Mesenchymal stem cell (in vitro differentiated cells and primary cell): ENCODE data around the gene FLT3.
"Not testable (repeated sequence)": the region's sequence is repeated elsewhere in the genome, so short reads cannot be mapped to it uniquely, and the experiment has no call there.

Experiments used
- DNase-seq: peaks from one replicate; pipeline ENCODE4 v3.0.0-alpha.2; 2013
- H2AFZ ChIP-seq: one replicate; pipeline ENCODE4 v1.6.1; 2013; ENCODE audit warnings: low read depth, mild to moderate bottlenecking, control low read depth, inconsistent platforms, low read length, moderate library complexity
- H2AK5ac ChIP-seq: 2 replicates; pipeline ENCODE4 v1.6.1; 2013; ENCODE audit warnings: low read length, moderate library complexity, mild to moderate bottlenecking, inconsistent platforms; ENCODE audit not compliant: severe bottlenecking
- H2BK120ac ChIP-seq: one replicate; pipeline ENCODE4 v1.6.1; 2013; ENCODE audit warnings: low read depth, mild to moderate bottlenecking, inconsistent platforms, low read length, moderate library complexity
- H2BK12ac ChIP-seq, 2 experiments: one replicate each; pipeline ENCODE4 v1.6.1; 2013; ENCODE audit warnings: inconsistent platforms in 2 of 2, low read length in 2 of 2, mild to moderate bottlenecking in 2 of 2, moderate library complexity in 2 of 2, control low read depth in 1 of 2
- H2BK15ac ChIP-seq: one replicate; pipeline ENCODE4 v1.6.1; 2013; ENCODE audit warnings: mild to moderate bottlenecking, low read depth, inconsistent platforms; ENCODE audit not compliant: poor library complexity, severe bottlenecking
- H2BK5ac ChIP-seq: 2 replicates; pipeline ENCODE4 v1.6.1; 2013; ENCODE audit warnings: low read depth, mild to moderate bottlenecking, low read length, control low read depth, inconsistent platforms; ENCODE audit not compliant: poor library complexity, severe bottlenecking
- H3K14ac ChIP-seq, 2 experiments: one replicate each; pipeline ENCODE4 v1.6.1; 2013; ENCODE audit warnings: inconsistent platforms in 2 of 2, low read length in 2 of 2, control low read depth in 1 of 2, mild to moderate bottlenecking in 1 of 2, moderate library complexity in 1 of 2
- H3K18ac ChIP-seq, 2 experiments: one replicate each; pipeline ENCODE4 v1.6.1; 2013; ENCODE audit warnings: inconsistent platforms in 2 of 2, low read length in 2 of 2, control low read depth in 1 of 2, low read depth in 1 of 2, mild to moderate bottlenecking in 1 of 2
- H3K23ac ChIP-seq, 2 experiments: one replicate each; pipeline ENCODE4 v1.6.1; 2013; ENCODE audit warnings: inconsistent platforms in 2 of 2, low read length in 2 of 2, mild to moderate bottlenecking in 2 of 2, moderate library complexity in 2 of 2, control low read depth in 1 of 2
- H3K27ac ChIP-seq: 2 replicates; pipeline ENCODE4 v1.5.1; 2013; ENCODE audit warnings: mild to moderate bottlenecking, moderate library complexity, low read length, control low read depth, inconsistent platforms; ENCODE audit not compliant: poor library complexity, severe bottlenecking
- H3K27me3 ChIP-seq, 2 experiments: 2 replicates each; pipeline versions ENCODE4 v1.6.1 to v1.7.0; 2013; ENCODE audit warnings: low read length in 2 of 2, mild to moderate bottlenecking in 2 of 2, moderate library complexity in 2 of 2, control low read depth in 1 of 2, inconsistent platforms in 1 of 2; ENCODE audit not compliant: control insufficient read depth in 1 of 2, insufficient read depth in 1 of 2
- H3K36me3 ChIP-seq, 2 experiments: 2 replicates each; pipeline versions ENCODE4 v1.6.1 to v1.7.0; 2013; ENCODE audit warnings: low read length in 2 of 2, control low read depth in 1 of 2, inconsistent platforms in 1 of 2, low read depth in 1 of 2, mild to moderate bottlenecking in 1 of 2; ENCODE audit not compliant: insufficient read depth in 2 of 2, control insufficient read depth in 1 of 2
- H3K4ac ChIP-seq, 2 experiments: one replicate each; pipeline ENCODE4 v1.6.1; 2013; ENCODE audit warnings: inconsistent platforms in 2 of 2, low read length in 2 of 2, mild to moderate bottlenecking in 2 of 2, moderate library complexity in 2 of 2, control low read depth in 1 of 2, low read depth in 1 of 2
- H3K4me1 ChIP-seq: 2 replicates; pipeline ENCODE4 v1.6.1; 2013; ENCODE audit warnings: low read depth, low read length, control low read depth; ENCODE audit not compliant: control insufficient read depth, insufficient read depth
- H3K4me2 ChIP-seq: 2 replicates; pipeline ENCODE4 v1.6.1; 2013; ENCODE audit warnings: low read length, mild to moderate bottlenecking, inconsistent platforms; ENCODE audit not compliant: poor library complexity, severe bottlenecking
- H3K4me3 ChIP-seq, 2 experiments: 2 replicates each; pipeline versions ENCODE4 v1.5.1 to v1.7.0; 2013; ENCODE audit warnings: low read length in 2 of 2, mild to moderate bottlenecking in 2 of 2, control low read depth in 1 of 2, low read depth in 1 of 2; ENCODE audit not compliant: insufficient read depth in 1 of 2
- H3K79me1 ChIP-seq: replicated peaks from 2 replicates; pipeline ENCODE4 v1.6.1; 2013; ENCODE audit warnings: mild to moderate bottlenecking, control low read depth, low read length, inconsistent platforms; ENCODE audit not compliant: poor library complexity, severe bottlenecking
- H3K9ac ChIP-seq: 2 replicates; pipeline ENCODE4 v1.7.0; 2013; ENCODE audit warnings: mild to moderate bottlenecking, low read length, moderate library complexity
- H3K9me3 ChIP-seq: 2 replicates; pipeline ENCODE4 v1.7.0; 2013; ENCODE audit warnings: mild to moderate bottlenecking, low read length; ENCODE audit not compliant: control insufficient read depth
- H4K8ac ChIP-seq: one replicate; pipeline ENCODE4 v1.6.1; 2013; ENCODE audit warnings: inconsistent platforms, mild to moderate bottlenecking, low read length, moderate library complexity
- H4K91ac ChIP-seq: one replicate; pipeline ENCODE4 v1.6.1; 2013; ENCODE audit warnings: mild to moderate bottlenecking, low read length, inconsistent platforms
- WGBS: methylation state at CpG from one replicate; pipeline ENCODE4 v1.1.7; 2013; ENCODE audit warnings: mixed read lengths; 5-methylcytosine and 5-hydroxymethylcytosine counted together

FLT3 gene

DNA sequence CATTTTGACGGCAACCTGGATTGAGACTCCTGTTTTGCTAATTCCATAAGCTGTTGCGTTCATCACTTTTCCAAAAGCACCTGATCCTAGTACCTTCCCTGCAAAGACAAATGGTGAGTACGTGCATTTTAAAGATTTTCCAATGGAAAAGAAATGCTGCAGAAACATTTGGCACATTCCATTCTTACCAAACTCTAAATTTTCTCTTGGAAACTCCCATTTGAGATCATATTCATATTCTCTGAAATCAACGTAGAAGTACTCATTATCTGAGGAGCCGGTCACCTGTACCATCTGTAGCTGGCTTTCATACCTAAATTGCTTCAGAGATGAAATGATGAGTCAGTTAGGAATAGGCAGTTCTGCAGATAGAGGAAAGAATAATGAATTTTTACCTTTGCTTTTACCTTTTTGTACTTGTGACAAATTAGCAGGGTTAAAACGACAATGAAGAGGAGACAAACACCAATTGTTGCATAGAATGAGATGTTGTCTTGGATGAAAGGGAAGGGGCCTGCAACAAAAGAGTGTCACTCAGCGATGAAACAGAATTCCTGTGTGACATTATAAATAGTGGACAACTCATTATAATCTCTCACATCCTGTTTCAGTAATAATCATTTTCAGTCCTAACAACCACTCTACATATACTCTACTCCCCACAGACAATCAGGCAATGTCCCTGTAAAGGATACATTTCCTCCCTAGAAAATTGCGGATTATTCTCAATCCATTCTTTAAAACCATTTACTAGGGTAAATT lies 66.3 kb downstream of the FLT3 start:
- Histone ChIP-seq H3K23ac (no peak overlapping the region), H2BK5ac (no peak overlapping the region), H2AK5ac (no peak overlapping the region), H2BK15ac (no peak overlapping the region), H3K79me1 (no peaks in the 10 kb centered on the region), H4K91ac (no peak overlapping the region), H3K36me3 (no peaks in the 10 kb centered on the region), H3K14ac (no peak overlapping the region), H3K27ac (no peak overlapping the region), H2BK120ac (no peak overlapping the region), H2AFZ (no peak overlapping the region), H3K27me3 (peaks cover 0 to 25% of the 10 kb centered on the region in 2 experiments), H3K9ac (no peak overlapping the region), H3K18ac (no peak overlapping the region), H3K4me1 (no peaks in the 10 kb centered on the region), H3K4ac (no peak overlapping the region), H3K4me3 (no peak overlapping the region), H2BK12ac (no peak overlapping the region), H3K4me2 (no peak overlapping the region), H4K8ac (no peak overlapping the region), H3K9me3 (no peaks in the 10 kb centered on the region)
- DNase-seq: no peak
- 98% methylated on average over 8 of the region's 8 CpGs for WGBS

DNA sequence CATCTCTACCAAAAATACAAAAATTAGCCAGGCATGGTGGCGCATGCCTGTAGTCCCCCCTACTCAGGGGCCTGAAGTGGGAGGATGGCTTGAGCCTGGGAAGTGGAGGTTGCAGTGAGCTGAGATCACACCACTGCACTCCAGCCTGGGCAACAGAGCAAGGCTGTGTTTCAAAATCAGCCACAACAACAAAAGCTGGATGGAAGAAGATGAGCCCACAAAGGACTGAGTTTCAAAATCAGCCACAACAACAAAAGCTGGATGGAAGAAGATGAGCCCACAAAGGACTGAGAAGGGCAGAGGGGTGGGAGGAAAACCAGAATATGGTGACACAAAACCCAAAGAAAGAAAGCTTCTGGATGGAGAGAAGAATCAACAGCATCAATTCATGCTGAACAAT lies 67.9 kb downstream of the FLT3 start:
- not testable (repeated sequence) for H2BK5ac ChIP-seq, H3K18ac ChIP-seq, H2AFZ ChIP-seq, H3K4me3 ChIP-seq, DNase-seq, H3K23ac ChIP-seq, H4K8ac ChIP-seq, H3K4me2 ChIP-seq, H3K79me1 ChIP-seq, H3K9me3 ChIP-seq, H2BK12ac ChIP-seq, H3K4ac ChIP-seq, H2AK5ac ChIP-seq, H3K36me3 ChIP-seq, H2BK15ac ChIP-seq, H3K9ac ChIP-seq, H2BK120ac ChIP-seq, H3K14ac ChIP-seq, H4K91ac ChIP-seq, H3K4me1 ChIP-seq, H3K27ac ChIP-seq
- WGBS: 100% methylated on average over 1 of the region's 1 CpG
- peaks cover 0 to 31% of the 10 kb centered on the region in 2 experiments for H3K27me3 ChIP-seq

DNA sequence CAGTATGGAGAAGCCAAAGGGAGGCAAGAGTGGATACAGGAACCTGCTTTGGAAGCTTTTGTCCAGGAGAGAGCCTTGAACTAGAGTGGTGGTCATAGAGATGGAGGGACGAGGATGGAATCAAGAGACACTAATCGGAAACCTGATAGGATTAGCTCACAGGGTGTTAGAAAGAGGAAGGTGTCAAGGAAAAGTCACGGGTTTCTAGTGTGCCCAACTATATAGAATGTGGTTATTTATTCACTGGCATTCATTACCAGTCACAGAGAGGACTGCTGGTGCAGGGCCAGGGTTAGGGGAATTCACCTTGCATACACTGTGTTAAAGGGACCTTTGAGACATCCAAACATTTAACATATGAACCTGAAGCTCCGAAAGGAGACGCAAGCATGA lies 68.5 kb downstream of the FLT3 start:
- no peak overlapping the region for H2BK120ac ChIP-seq
- H3K79me1 ChIP-seq: no peaks in the 10 kb centered on the region
- H2AFZ ChIP-seq: no peak overlapping the region
- WGBS: 72% methylated on average over 4 of the region's 5 CpGs
- H3K4me3 ChIP-seq: no peak overlapping the region
- no peak for DNase-seq
- no peak overlapping the region for H2BK5ac ChIP-seq
- H3K36me3 ChIP-seq: no peaks in the 10 kb centered on the region
- H2BK15ac ChIP-seq: no peak overlapping the region
- no peak overlapping the region for H3K9ac ChIP-seq
- no peaks in the 10 kb centered on the region for H3K4me1 ChIP-seq
- no peak overlapping the region for H2AK5ac ChIP-seq
- H2BK12ac ChIP-seq: no peak overlapping the region
- H3K23ac ChIP-seq: no peak overlapping the region
- H4K91ac ChIP-seq: no peak overlapping the region
- H3K9me3 ChIP-seq: no peaks in the 10 kb centered on the region
- H3K4ac ChIP-seq: no peak overlapping the region
- no peak overlapping the region for H3K27ac ChIP-seq
- H3K27me3 ChIP-seq: peaks cover 0 to 34% of the 10 kb centered on the region in 2 experiments
- no peak overlapping the region for H3K14ac ChIP-seq
- H3K18ac ChIP-seq: no peak overlapping the region
- no peak overlapping the region for H4K8ac ChIP-seq
- no peak overlapping the region for H3K4me2 ChIP-seq

DNA sequence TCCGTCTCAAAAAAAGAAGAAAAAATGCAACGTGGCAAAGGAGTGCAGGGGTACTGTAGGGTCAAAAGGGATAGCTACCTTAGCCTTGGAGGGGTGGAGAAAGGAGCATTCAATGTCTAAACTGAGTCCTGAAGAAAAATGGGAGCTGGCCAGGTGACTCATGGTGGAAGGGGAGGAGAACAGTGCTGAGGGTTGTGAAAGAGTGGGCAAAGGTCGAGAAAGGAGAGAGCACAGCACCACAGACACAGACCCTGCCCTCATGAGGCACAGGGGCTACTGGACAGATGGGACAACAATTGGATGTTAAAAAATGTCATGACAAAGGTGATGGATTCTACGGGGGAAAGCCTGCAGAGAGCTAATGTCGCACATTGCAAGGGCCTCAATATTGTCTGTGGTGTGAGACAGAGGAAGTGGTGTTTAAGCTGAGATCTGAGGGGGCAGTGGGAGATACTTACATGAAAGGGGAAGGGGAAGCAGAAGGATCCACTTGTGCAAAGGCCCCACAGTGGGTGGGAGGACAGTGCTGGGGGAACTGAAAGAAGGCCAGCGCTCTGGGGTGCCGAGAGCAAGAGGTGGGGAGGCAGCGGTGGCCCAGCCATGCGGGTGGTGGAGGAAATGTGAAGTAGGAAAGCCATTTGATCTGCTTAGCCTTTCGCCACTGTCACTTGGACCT lies 69.0 kb downstream of the FLT3 start:
- H3K4me2 ChIP-seq: no peak overlapping the region
- no peak overlapping the region for H2AFZ ChIP-seq
- H3K36me3 ChIP-seq: no peaks in the 10 kb centered on the region
- H2AK5ac ChIP-seq: no peak overlapping the region
- no peak overlapping the region for H3K27ac ChIP-seq
- H3K9me3 ChIP-seq: no peaks in the 10 kb centered on the region
- no peaks in the 10 kb centered on the region for H3K79me1 ChIP-seq
- no peak overlapping the region for H2BK15ac ChIP-seq
- no peak overlapping the region for H2BK12ac ChIP-seq
- H3K4ac ChIP-seq: no peak overlapping the region
- H3K27me3 ChIP-seq: peaks cover 0 to 40% of the 10 kb centered on the region in 2 experiments
- no peak overlapping the region for H4K91ac ChIP-seq
- H3K14ac ChIP-seq: no peak overlapping the region
- no peak overlapping the region for H2BK5ac ChIP-seq
- H3K23ac ChIP-seq: no peak overlapping the region
- DNase-seq: no peak
- H3K4me1 ChIP-seq: no peaks in the 10 kb centered on the region
- H4K8ac ChIP-seq: no peak overlapping the region
- no peak overlapping the region for H3K9ac ChIP-seq
- H3K18ac ChIP-seq: no peak overlapping the region
- H2BK120ac ChIP-seq: no peak overlapping the region
- no peak overlapping the region for H3K4me3 ChIP-seq
- WGBS: 96% methylated on average over 10 of the region's 10 CpGs
